ENCODE measurements around the gene RNF121. TPM values are rescaled to one million over a fixed set of nuclear protein-coding genes. Genes with fewer than 3 reads are reported as not detected.

Gene RNF121
- total RNA-seq, 1 experiment from 2014 or later, result 32.7 TPM

DNA sequence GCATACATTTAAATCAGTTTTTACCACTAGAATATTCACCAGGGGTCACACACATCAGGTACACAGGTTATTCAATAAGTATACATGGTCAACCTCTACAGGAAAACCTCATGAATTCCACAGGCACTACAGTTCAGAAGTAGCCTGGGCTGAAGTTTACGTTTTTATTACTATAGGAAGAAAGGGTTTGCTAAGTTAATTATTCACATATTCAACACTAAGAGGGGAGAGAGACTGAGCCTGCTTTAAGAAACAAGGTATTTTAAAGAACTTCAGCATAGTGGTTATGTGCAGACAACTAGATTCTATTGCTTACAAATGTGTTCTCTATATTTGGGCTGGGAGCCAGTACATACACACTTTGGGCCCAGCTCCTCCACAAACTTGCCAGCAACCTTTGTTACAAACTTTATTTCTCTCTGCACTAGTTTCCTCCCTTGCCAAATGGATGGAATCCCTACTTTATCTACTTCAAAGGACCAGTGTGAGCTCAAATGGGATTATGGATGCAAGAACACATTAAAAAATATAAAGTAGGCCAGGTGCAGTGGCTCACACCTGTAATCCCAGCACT is 101.7 kb downstream of the RNF121 start:
- no peak for DNase-seq (ENCODE audit: low read depth)

- DNase-seq (ENCODE audit: low read depth), result no peak
Observed at GRCh38 chr11:72036687-72037086, 107.8 kb downstream of the RNF121 start.

- DNase-seq (ENCODE audit: low read depth), result no peak
Observed at GRCh38 chr11:72037554-72038311, 108.9 kb downstream of the RNF121 start.

DNA sequence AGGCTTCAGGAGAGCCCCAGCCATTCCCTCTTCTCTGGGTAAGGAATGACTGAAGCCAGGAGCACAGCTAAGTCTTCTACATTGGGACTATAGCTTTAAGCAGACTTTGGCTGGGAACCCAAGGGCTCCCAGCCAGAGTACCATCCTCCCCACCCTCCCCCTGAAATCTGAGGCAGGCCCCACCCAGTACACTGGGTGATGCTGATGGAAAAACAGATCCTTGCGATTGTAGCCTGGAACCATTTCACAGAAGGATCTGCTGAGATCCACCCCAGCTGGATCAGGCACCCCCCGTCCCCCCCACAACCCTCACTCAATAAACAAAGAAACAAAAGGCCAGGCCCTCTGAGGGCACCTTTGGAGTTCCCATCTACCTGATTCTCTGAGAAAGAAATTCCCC is 109.6 kb downstream of the RNF121 start:
- DNase-seq (ENCODE audit: low read depth), result no peak

GRCh38 chr11:72039031-72039855 is 110.4 kb downstream of the RNF121 start:
- no peak for DNase-seq (ENCODE audit: low read depth)

- DNase-seq (ENCODE audit: low read depth), result no peak
Observed at GRCh38 chr11:72039856-72040401, 111.1 kb downstream of the RNF121 start.

DNA sequence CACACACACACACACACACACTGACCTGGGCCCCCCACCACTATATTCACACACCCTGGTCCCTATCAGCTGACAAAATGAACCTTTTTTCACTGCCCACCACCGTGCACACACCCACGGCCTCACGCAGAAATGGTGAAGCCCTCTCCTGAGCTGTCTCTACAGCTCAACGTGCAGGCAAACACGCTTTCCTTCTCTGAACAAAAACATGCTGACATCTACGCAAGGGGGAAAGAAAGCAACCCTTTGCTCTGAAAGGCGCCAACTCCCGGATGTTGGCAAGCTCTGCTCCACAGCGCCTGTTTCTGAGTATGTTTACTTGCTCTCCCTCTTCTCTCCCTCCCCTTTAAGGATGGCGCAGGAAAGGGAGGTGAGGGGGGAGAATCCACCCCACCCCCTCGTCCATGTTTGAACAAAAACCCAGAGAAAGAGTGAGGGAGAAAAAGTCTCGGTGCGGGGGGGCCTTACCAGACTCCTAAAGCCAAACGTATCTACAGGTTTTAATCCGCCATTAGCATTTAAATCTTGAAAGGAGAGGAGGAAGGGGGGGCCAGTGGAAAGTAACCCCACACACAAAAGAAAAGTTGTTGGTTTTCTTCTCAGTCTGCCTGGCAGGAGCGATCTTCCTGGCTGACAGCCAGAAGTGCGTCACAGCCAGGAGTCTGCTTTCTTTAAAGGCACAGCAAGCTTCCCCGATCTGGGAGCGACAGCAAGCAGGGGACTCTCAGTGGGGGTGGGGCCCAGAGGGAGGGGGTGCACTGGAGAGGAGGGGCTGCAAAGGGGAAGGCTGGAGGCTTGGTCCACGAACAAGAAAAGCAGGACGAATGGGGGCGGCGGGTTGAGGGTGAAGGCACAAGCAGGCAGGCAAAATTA is 111.9 kb downstream of the RNF121 start:
- DNase-seq (ENCODE audit: low read depth), result peak; percentile 90

- peak; percentile 60 for DNase-seq (ENCODE audit: low read depth)
Observed at GRCh38 chr11:72041364-72042063, 112.7 kb downstream of the RNF121 start.

DNA sequence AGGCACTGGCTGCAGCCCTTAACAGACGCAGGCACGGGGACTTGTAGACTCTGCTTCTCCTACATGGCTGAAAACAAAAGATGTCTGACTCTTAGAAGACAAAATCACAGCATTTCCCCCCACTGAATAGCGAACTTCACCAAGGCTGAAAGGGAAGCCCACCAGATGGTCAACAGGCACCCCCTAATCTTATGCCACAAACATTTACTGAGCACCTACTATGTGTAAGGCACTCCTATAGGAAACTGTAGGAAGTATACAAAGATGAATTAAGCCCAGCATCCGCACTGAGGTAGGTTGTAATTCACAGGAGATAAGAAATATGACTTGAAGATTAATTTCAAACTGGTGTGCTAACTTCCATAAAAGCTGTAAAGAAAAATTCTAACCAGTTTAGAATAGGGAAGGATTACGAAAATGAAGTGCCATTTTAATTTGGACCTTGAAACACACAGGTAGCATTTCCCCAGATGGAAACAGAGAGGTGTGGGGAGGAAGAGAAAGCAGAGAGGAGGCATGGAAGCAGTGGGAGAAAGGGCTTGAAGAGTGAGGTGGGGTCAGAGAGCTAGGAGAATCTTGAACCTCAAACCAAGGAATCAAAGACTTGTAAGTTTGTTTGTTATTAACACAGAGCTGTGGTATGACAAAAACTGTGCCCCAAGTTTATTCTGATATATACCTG is 113.4 kb downstream of the RNF121 start:
- DNase-seq (ENCODE audit: low read depth), result no peak

GRCh38 chr11:72045849-72046248 is 117.0 kb downstream of the RNF121 start:
- no peak for DNase-seq (ENCODE audit: low read depth)

Other genes starting within 250 kb of the RNF121 start
- not detected in 2 replicates for gene DEFB108B, start 95.8 kb upstream of the RNF121 start, total RNA-seq (2014; rRNA removed; shearing (Covaris generic))
- not detected in 2 replicates for gene DEFB131B, start 50.6 kb upstream of the RNF121 start, total RNA-seq (2014; rRNA removed; shearing (Covaris generic))
- 4.8 and 4.9 TPM in 2 replicates for gene XNDC1N, start 452 bp upstream of the RNF121 start, total RNA-seq (2014; rRNA removed; shearing (Covaris generic))
- gene IL18BP, start 69.9 kb downstream of the RNF121 start, total RNA-seq (2014; rRNA removed; shearing (Covaris generic)), result 1.0 and 1.8 TPM in 2 replicates
- 96.8 and 104 TPM in 2 replicates for gene NUMA1, start 151.5 kb downstream of the RNF121 start, total RNA-seq (2014; rRNA removed; shearing (Covaris generic))
- gene LRRC51, start 151.8 kb downstream of the RNF121 start, total RNA-seq (2014; rRNA removed; shearing (Covaris generic)), result 10.8 and 11.1 TPM in 2 replicates
- 177 and 212 TPM in 2 replicates for gene LAMTOR1, start 174.3 kb downstream of the RNF121 start, total RNA-seq (2014; rRNA removed; shearing (Covaris generic))
- gene TOMT, start 176.9 kb downstream of the RNF121 start, total RNA-seq (2014; rRNA removed; shearing (Covaris generic)), result 0.31 TPM in 1 of 2 replicates, not detected in the other
- gene ANAPC15, start 183.6 kb downstream of the RNF121 start, total RNA-seq (2014; rRNA removed; shearing (Covaris generic)), result 70.7 and 81.5 TPM in 2 replicates
- 0.16 TPM in 1 of 2 replicates, not detected in the other for gene FOLR3, start 206.7 kb downstream of the RNF121 start, total RNA-seq (2014; rRNA removed; shearing (Covaris generic))